HCT116 (cell line): Measurements from ENCODE around the gene HSD17B7.
"Not testable (repeated sequence)": the region's sequence is repeated elsewhere in the genome, so short reads cannot be mapped to it uniquely, and the experiment has no call there.

Source experiments
- POLR2A ChIP-seq: IDR thresholded peaks from 2 replicates; pipeline ENCODE4 v1.7.0; 2011; ENCODE audit warnings: borderline replicate concordance; ENCODE audit not compliant: insufficient read depth, insufficient read length; ENCODE audit errors: extremely low read depth
- RAD21 ChIP-seq: IDR thresholded peaks from 2 replicates; pipeline ENCODE4 v1.6.1; 2012; ENCODE audit warnings: low read depth, mild to moderate bottlenecking
- SIN3A ChIP-seq: IDR thresholded peaks from 2 replicates; pipeline ENCODE4 v1.6.1; 2012; ENCODE audit warnings: low read depth
- TCF7L2 ChIP-seq: IDR thresholded peaks from 2 replicates; pipeline ENCODE4 v1.7.0; 2011; ENCODE audit warnings: borderline replicate concordance, inconsistent platforms; ENCODE audit not compliant: insufficient read depth, insufficient read length; ENCODE audit errors: extremely low read depth
- YY1 ChIP-seq: IDR thresholded peaks from 2 replicates; pipeline ENCODE4 v1.6.1; 2011; ENCODE audit warnings: low read length, low read depth, moderate library complexity, mild to moderate bottlenecking; ENCODE audit not compliant: insufficient replicate concordance; ENCODE audit errors: extremely low read depth
- TF ChIP-seq, protein P1 (sequence below), 3 experiments: fragments of 200-600 bp in 1 of 3; sonication (generic) in 1 of 3; IDR thresholded peaks in 2 of 3; conservative IDR thresholded peaks in 1 of 3; 2 replicates each; pipeline ENCODE4 v1.5.1; 2012 to 2017; ENCODE audit warnings: low read depth in 2 of 3, low read length in 2 of 3, antibody characterized with exemption in 1 of 3, borderline replicate concordance in 1 of 3, control low read depth in 1 of 3, mild to moderate bottlenecking in 1 of 3, mixed read lengths in 1 of 3, mixed run types in 1 of 3, moderate library complexity in 1 of 3; ENCODE audit not compliant: insufficient read depth in 1 of 3
- TF ChIP-seq, protein P2 (sequence below): IDR thresholded peaks from 2 replicates; pipeline ENCODE4 v1.6.1; 2012
- TF ChIP-seq, protein P3 (sequence below): IDR thresholded peaks from 2 replicates; pipeline ENCODE4 v1.6.1; 2012

DNA sequence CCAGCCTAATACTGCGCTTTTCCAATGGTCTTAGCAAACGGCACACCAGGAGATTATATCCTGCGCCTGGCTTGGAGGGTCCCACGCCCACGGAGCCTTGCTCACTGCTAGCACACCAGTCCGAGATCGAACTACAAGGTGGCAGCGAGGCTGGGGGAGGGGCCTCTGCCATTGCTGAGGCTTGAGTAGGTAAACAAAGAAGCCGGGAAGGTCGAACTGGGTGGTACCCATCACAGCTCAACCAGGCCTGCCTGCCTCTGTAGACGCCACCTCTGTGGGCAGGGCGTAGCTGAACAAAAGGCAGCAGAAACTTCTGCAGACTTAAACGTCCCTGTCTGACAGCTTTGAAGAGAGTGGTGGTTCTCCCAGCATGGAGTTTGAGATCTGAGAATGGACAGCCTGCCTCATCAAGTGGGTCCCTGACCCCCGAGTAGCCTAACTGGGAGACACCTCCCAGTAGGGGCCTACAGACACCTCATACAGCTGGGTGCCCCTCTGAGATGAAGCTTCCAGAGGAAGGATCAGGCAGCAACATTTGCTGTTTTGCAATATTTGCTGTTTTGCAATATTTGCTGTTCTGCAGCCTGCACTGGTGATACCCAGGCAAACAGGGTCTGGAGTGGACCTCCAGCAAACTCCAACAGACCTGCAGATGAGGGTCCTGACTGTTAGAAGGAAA, 44.1 kb upstream of the HSD17B7 start:
- TF ChIP-seq, protein P1, sequence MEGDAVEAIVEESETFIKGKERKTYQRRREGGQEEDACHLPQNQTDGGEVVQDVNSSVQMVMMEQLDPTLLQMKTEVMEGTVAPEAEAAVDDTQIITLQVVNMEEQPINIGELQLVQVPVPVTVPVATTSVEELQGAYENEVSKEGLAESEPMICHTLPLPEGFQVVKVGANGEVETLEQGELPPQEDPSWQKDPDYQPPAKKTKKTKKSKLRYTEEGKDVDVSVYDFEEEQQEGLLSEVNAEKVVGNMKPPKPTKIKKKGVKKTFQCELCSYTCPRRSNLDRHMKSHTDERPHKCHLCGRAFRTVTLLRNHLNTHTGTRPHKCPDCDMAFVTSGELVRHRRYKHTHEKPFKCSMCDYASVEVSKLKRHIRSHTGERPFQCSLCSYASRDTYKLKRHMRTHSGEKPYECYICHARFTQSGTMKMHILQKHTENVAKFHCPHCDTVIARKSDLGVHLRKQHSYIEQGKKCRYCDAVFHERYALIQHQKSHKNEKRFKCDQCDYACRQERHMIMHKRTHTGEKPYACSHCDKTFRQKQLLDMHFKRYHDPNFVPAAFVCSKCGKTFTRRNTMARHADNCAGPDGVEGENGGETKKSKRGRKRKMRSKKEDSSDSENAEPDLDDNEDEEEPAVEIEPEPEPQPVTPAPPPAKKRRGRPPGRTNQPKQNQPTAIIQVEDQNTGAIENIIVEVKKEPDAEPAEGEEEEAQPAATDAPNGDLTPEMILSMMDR (IDR thresholded peaks at IDR 0.05 in 2 of 3, conservative IDR thresholded peaks at IDR 0.05 in 1 of 3; ENCODE audit: borderline replicate concordance in 1 of 3, insufficient read depth in 1 of 3, low read depth in 2 of 3, low read length in 2 of 3) = not testable (repeated sequence)
- TF ChIP-seq SIN3A, TCF7L2, YY1, POLR2A, RAD21: not testable (repeated sequence)
- TF ChIP-seq, protein P2, sequence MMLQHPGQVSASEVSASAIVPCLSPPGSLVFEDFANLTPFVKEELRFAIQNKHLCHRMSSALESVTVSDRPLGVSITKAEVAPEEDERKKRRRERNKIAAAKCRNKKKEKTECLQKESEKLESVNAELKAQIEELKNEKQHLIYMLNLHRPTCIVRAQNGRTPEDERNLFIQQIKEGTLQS = not testable (repeated sequence)
- TF ChIP-seq, protein P3, sequence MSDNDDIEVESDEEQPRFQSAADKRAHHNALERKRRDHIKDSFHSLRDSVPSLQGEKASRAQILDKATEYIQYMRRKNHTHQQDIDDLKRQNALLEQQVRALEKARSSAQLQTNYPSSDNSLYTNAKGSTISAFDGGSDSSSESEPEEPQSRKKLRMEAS = not testable (repeated sequence)
